ENCODE results near the gene DEUP1.

Gene DEUP1

GRCh38 chr11:93291110-93291509, 39.4 kb upstream of the DEUP1 start:
- Histone ChIP-seq H3K27ac (ENCODE audit: low read length) (no peak overlapping the region), H3K4me1 (ENCODE audit: insufficient read depth, low read length) (no peaks in the 10 kb centered on the region), H3K9ac (ENCODE audit: low read depth, low read length) (no peak overlapping the region), H3K4me2 (ENCODE audit: insufficient read depth, low read length) (no peak overlapping the region), H3K79me2 (ENCODE audit: insufficient read depth, low read length) (no peaks in the 10 kb centered on the region), H2AFZ (ENCODE audit: low read depth, low read length) (no peak overlapping the region), H3K36me3 (ENCODE audit: insufficient read depth, low read length) (no peaks in the 10 kb centered on the region), H3K27me3 (ENCODE audit: insufficient read depth, low read length, poor library complexity) (no peaks in the 10 kb centered on the region), H4K20me1 (ENCODE audit: insufficient read depth, low read length) (no peaks in the 10 kb centered on the region), H3K4me3 (ENCODE audit: low read depth in 1 of 2, low read length in 2 of 2) (no peak overlapping the region), H3K9me3 (ENCODE audit: insufficient read depth, low read length, severe bottlenecking) (no peaks in the 10 kb centered on the region)
- TF ChIP-seq CTCF (IDR thresholded peaks at IDR 0.05; ENCODE audit: borderline replicate concordance, extremely low read depth, low read length, poor library complexity, severe bottlenecking) (no peak), EZH2 (IDR thresholded peaks at IDR 0.05; ENCODE audit: borderline replicate concordance, low read depth, low read length, severe bottlenecking) (no peak)
- DNase-seq (no peak), ATAC-seq (ENCODE audit: insufficient read depth, low read depth) (no peak)

- no peak for TF ChIP-seq EZH2 (IDR thresholded peaks at IDR 0.05; ENCODE audit: borderline replicate concordance, low read depth, low read length, severe bottlenecking)
- TF ChIP-seq CTCF (IDR thresholded peaks at IDR 0.05; ENCODE audit: borderline replicate concordance, extremely low read depth, low read length, poor library complexity, severe bottlenecking) = no peak
- H3K27me3 ChIP-seq (ENCODE audit: insufficient read depth, low read length, poor library complexity) = no peaks in the 10 kb centered on the region
- H3K27ac ChIP-seq (ENCODE audit: low read length) = no peak overlapping the region
These were observed 38.6 kb upstream of the DEUP1 start for GRCh38 chr11:93291898-93292297.

GRCh38 chr11:93295921-93296575, 34.5 kb upstream of the DEUP1 start:
- no peak for ATAC-seq (ENCODE audit: insufficient read depth, low read depth)
- H2AFZ ChIP-seq (ENCODE audit: low read depth, low read length) = no peak overlapping the region
- H3K4me1 ChIP-seq (ENCODE audit: insufficient read depth, low read length) = no peaks in the 10 kb centered on the region
- H3K27ac ChIP-seq (ENCODE audit: low read length) = no peak overlapping the region
- no peaks in the 10 kb centered on the region for H3K79me2 ChIP-seq (ENCODE audit: insufficient read depth, low read length)
- no peak for DNase-seq
- H3K27me3 ChIP-seq (ENCODE audit: insufficient read depth, low read length, poor library complexity) = no peaks in the 10 kb centered on the region
- TF ChIP-seq EZH2 (IDR thresholded peaks at IDR 0.05; ENCODE audit: borderline replicate concordance, low read depth, low read length, severe bottlenecking) (no peak), CTCF (IDR thresholded peaks at IDR 0.05; ENCODE audit: borderline replicate concordance, extremely low read depth, low read length, poor library complexity, severe bottlenecking) (no peak)
- H3K4me2 ChIP-seq (ENCODE audit: insufficient read depth, low read length) = no peak overlapping the region
- H3K36me3 ChIP-seq (ENCODE audit: insufficient read depth, low read length) = no peaks in the 10 kb centered on the region
- H4K20me1 ChIP-seq (ENCODE audit: insufficient read depth, low read length) = no peaks in the 10 kb centered on the region
- H3K9ac ChIP-seq (ENCODE audit: low read depth, low read length) = no peak overlapping the region
- no peak overlapping the region for H3K4me3 ChIP-seq (ENCODE audit: low read depth in 1 of 2, low read length in 2 of 2)
- H3K9me3 ChIP-seq (ENCODE audit: insufficient read depth, low read length, severe bottlenecking) = no peaks in the 10 kb centered on the region

More at GRCh38 chr11:93291898-93292297, 38.6 kb upstream of the DEUP1 start:
- H2AFZ ChIP-seq (ENCODE audit: low read depth, low read length) = no peak overlapping the region
- DNase-seq (no peak), ATAC-seq (ENCODE audit: insufficient read depth, low read depth) (no peak)
- H3K4me2 ChIP-seq (ENCODE audit: insufficient read depth, low read length) = no peak overlapping the region
- H3K9ac ChIP-seq (ENCODE audit: low read depth, low read length) = no peak overlapping the region
- no peaks in the 10 kb centered on the region for H3K36me3 ChIP-seq (ENCODE audit: insufficient read depth, low read length)
- no peaks in the 10 kb centered on the region for H3K4me1 ChIP-seq (ENCODE audit: insufficient read depth, low read length)
- no peaks in the 10 kb centered on the region for H3K9me3 ChIP-seq (ENCODE audit: insufficient read depth, low read length, severe bottlenecking)
- no peak overlapping the region for H3K4me3 ChIP-seq (ENCODE audit: low read depth in 1 of 2, low read length in 2 of 2)
- no peaks in the 10 kb centered on the region for H4K20me1 ChIP-seq (ENCODE audit: insufficient read depth, low read length)
- H3K79me2 ChIP-seq (ENCODE audit: insufficient read depth, low read length) = no peaks in the 10 kb centered on the region

Data from DND-41 (cell line).